Measurements from ENCODE around the gene BNIP5.

BNIP5 gene

GRCh38 chr6:36323062-36323461, 13.6 kb downstream of the BNIP5 start:
- DNase-seq (ENCODE audit: low read depth in 2 of 2) = no peak

GRCh38 chr6:36322591-36322990, 14.1 kb downstream of the BNIP5 start:
- no peak for DNase-seq (ENCODE audit: low read depth in 2 of 2)

- DNase-seq (ENCODE audit: low read depth in 2 of 2) = no peak
Measured at GRCh38 chr6:36320475-36320874, 16.2 kb downstream of the BNIP5 start.

GRCh38 chr6:36319821-36320220, 16.9 kb downstream of the BNIP5 start:
- DNase-seq (ENCODE audit: low read depth in 2 of 2) = no peak

GRCh38 chr6:36319436-36319762, 17.3 kb downstream of the BNIP5 start:
- DNase-seq (ENCODE audit: low read depth in 2 of 2) = no peak

- DNase-seq (ENCODE audit: low read depth in 2 of 2) = no peak
Measured at GRCh38 chr6:36318690-36319435, 17.8 kb downstream of the BNIP5 start.

GRCh38 chr6:36317623-36318022, 19.1 kb downstream of the BNIP5 start:
- no peak for DNase-seq (ENCODE audit: low read depth in 2 of 2)

- DNase-seq (ENCODE audit: low read depth in 2 of 2) = no peak
Measured at GRCh38 chr6:36315921-36316320, 20.8 kb downstream of the BNIP5 start.

GRCh38 chr6:36314221-36315014, 22.3 kb downstream of the BNIP5 start:
- no peak for DNase-seq (ENCODE audit: low read depth in 2 of 2)

- no peak for DNase-seq (ENCODE audit: low read depth in 2 of 2)
Measured at GRCh38 chr6:36313649-36313936, 23.1 kb downstream of the BNIP5 start.

GRCh38 chr6:36312854-36313648, 23.6 kb downstream of the BNIP5 start:
- DNase-seq (ENCODE audit: low read depth in 2 of 2) = no peak

GRCh38 chr6:36309900-36310299, 26.8 kb downstream of the BNIP5 start:
- DNase-seq (ENCODE audit: low read depth in 2 of 2) = no peak

- DNase-seq (ENCODE audit: low read depth in 2 of 2) = no peak
Measured at GRCh38 chr6:36309203-36309602, 27.5 kb downstream of the BNIP5 start.

GRCh38 chr6:36308514-36308913, 28.2 kb downstream of the BNIP5 start:
- no peak for DNase-seq (ENCODE audit: low read depth in 2 of 2)

GRCh38 chr6:36306375-36306774, 30.3 kb downstream of the BNIP5 start:
- no peak for DNase-seq (ENCODE audit: low read depth in 2 of 2)

- no peak for DNase-seq (ENCODE audit: low read depth in 2 of 2)
Measured at GRCh38 chr6:36305885-36306284, 30.8 kb downstream of the BNIP5 start.

- peak; percentile 48 to 55 for DNase-seq (ENCODE audit: low read depth in 2 of 2)
Measured at GRCh38 chr6:36302227-36302976, 34.3 kb downstream of the BNIP5 start.

GRCh38 chr6:36301781-36302180, 34.9 kb downstream of the BNIP5 start:
- no peak for DNase-seq (ENCODE audit: low read depth in 2 of 2)

- DNase-seq (ENCODE audit: low read depth in 2 of 2) = no peak
Measured at GRCh38 chr6:36301085-36301658, 35.5 kb downstream of the BNIP5 start.

- DNase-seq (ENCODE audit: low read depth in 2 of 2) = no peak
Measured at GRCh38 chr6:36298027-36298426, 38.7 kb downstream of the BNIP5 start.

- no peak for DNase-seq (ENCODE audit: low read depth in 2 of 2)
Measured at GRCh38 chr6:36297511-36297910, 39.2 kb downstream of the BNIP5 start.

GRCh38 chr6:36297051-36297450, 39.6 kb downstream of the BNIP5 start:
- DNase-seq (ENCODE audit: low read depth in 2 of 2) = no peak

Measured in fibroblast of skin of left biceps (primary cell).